AG09319 (cell line): Measurements from ENCODE around the gene SCN3B.
A peak's percentile ranks its signal among the peaks of the same experiment; 100 is the strongest.

ENCODE experiments used
- DNase-seq: peaks from one replicate; pipeline ENCODE4 v3.0.0-alpha.2; 2010; ENCODE audit warnings: low read depth; ENCODE audit errors: extremely low read depth
- TF ChIP-seq, protein P1 (sequence below): IDR thresholded peaks from 2 replicates; pipeline ENCODE4 v1.5.1; 2011; ENCODE audit warnings: low read depth, mild to moderate bottlenecking, inconsistent platforms, low read length, moderate library complexity

Gene SCN3B

DNA sequence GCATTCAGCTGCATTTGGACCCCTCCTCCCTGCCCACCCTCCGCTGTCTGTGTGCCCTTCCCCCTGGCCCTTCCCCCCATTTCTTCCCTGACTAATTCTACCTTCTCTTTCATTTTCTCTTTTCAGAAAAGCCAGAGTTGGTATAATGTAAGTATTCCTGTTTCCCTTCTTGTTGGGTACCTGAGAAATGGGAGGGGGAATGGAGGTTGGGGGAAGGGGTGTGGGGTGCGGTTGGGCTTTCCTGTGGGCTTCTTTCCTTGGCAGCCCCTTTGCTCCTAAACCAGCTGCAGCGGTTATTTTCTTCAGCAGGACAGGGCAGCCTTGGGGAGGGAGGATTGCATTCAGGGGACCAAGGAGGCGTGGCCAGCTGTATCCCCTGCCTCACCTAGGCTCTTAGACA lies 70.2 kb downstream of the SCN3B start:
- TF ChIP-seq, protein P1, sequence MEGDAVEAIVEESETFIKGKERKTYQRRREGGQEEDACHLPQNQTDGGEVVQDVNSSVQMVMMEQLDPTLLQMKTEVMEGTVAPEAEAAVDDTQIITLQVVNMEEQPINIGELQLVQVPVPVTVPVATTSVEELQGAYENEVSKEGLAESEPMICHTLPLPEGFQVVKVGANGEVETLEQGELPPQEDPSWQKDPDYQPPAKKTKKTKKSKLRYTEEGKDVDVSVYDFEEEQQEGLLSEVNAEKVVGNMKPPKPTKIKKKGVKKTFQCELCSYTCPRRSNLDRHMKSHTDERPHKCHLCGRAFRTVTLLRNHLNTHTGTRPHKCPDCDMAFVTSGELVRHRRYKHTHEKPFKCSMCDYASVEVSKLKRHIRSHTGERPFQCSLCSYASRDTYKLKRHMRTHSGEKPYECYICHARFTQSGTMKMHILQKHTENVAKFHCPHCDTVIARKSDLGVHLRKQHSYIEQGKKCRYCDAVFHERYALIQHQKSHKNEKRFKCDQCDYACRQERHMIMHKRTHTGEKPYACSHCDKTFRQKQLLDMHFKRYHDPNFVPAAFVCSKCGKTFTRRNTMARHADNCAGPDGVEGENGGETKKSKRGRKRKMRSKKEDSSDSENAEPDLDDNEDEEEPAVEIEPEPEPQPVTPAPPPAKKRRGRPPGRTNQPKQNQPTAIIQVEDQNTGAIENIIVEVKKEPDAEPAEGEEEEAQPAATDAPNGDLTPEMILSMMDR: no peak
- no peak for DNase-seq

DNA sequence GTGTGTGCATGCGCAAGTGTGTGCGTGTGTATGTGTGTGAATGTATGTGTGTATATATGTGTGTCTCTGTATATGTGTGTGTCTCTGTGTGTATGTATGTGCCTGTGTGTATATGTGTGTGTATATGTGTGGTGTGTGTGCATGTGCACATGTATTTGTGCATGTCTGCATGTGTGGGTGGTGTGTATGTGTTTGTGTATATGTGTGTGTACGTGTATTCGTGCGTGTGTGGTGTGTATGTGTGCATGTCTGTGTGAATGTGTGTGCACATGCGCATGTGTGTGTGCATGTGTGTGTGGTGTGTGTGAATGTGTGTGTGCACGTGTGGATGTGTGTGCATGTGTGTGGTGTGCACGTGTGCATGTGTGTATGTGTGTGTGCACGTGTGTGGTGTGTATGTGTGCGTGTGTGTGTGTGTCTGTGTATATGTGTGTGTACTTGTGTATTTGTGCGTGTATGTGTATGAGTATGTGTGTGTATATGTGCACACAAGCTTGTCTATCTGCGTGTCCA lies 71.4 kb downstream of the SCN3B start:
- no peak for DNase-seq
- TF ChIP-seq, protein P1: no peak

DNA sequence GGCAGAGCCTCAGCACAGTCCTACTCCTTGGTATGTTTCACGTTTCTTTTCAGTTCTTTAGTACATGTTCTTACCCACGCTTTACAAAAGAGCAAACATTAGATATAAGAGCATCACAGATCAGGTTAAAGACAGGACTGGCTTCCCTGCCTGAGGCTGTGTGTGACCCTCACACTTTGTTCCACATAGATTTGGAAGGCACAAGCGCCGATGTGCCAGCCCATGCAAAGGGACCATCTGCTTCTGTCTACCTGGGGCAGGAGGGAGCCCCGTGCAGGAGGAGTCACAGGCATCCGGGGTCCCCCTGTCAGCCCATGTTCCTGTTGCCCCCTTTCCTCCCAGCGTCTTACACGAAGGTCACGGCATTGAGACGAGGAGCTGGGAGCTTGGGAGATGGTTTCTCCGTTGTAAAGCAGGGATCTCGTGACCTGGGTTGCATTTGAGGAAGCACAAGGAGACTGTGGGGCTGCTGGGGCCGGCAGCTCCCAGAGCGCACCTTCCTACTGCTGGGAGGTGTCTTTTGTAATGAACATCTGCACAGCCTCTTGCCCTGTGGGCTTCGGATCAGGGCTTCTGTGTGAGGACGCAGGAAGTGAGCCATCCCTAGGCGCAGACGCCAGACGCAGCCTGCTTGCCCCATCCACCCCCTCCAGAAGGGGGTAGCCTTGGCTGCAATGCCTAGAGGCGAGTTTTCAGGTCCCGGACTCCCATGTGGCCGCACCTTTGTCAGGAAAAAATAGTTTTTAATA lies 72.6 kb downstream of the SCN3B start:
- TF ChIP-seq, protein P1: no peak

GRCh38 chr11:123580557-123581275 lies 73.7 kb downstream of the SCN3B start:
- DNase-seq: no peak
- TF ChIP-seq, protein P1: peak; percentile 94

More for the DNA sequence above, 72.6 kb downstream of the SCN3B start:
- no peak for DNase-seq

GRCh38 chr11:123580137-123580536 lies 74.3 kb downstream of the SCN3B start:
- DNase-seq: no peak
- TF ChIP-seq, protein P1: no peak

GRCh38 chr11:123579482-123579812 lies 75.0 kb downstream of the SCN3B start:
- TF ChIP-seq, protein P1: no peak
- DNase-seq: no peak
